H9 (cell line): ENCODE results near the gene SCN10A. TPM values are rescaled to one million over a fixed set of nuclear protein-coding genes. Genes with fewer than 3 reads are reported as not detected.
A peak's percentile ranks its signal among the peaks of the same experiment; 100 is the strongest.

Source experiments
- DNase-seq: peaks from one replicate; pipeline ENCODE4 v3.0.0-alpha.2; 2017
- H2AFZ ChIP-seq: one replicate; pipeline ENCODE4 v1.6.1; 2013; ENCODE audit warnings: mild to moderate bottlenecking, low read length, control low read depth, moderate library complexity
- H2AK5ac ChIP-seq: 2 replicates; pipeline ENCODE4 v1.6.1; 2013; ENCODE audit warnings: low read length, control low read depth, mixed read lengths; ENCODE audit not compliant: insufficient read length
- H2BK120ac ChIP-seq: one replicate; pipeline ENCODE4 v1.6.1; 2013; ENCODE audit warnings: low read depth, mild to moderate bottlenecking, low read length, control low read depth, inconsistent platforms; ENCODE audit not compliant: poor library complexity, severe bottlenecking
- H2BK12ac ChIP-seq: 2 replicates; pipeline ENCODE4 v1.6.1; 2013; ENCODE audit warnings: low read length, control low read depth, mixed read lengths, low read depth; ENCODE audit not compliant: insufficient read length
- H2BK15ac ChIP-seq: 2 replicates; pipeline ENCODE4 v1.6.1; 2013; ENCODE audit warnings: low read depth, low read length, control low read depth
- H2BK20ac ChIP-seq: one replicate; pipeline ENCODE4 v1.6.1; 2013; ENCODE audit warnings: low read depth, mild to moderate bottlenecking, low read length, control low read depth, inconsistent platforms; ENCODE audit not compliant: poor library complexity, severe bottlenecking
- H2BK5ac ChIP-seq: 2 replicates; pipeline ENCODE4 v1.6.1; 2013; ENCODE audit warnings: low read length, control low read depth, mixed read lengths; ENCODE audit not compliant: insufficient read length
- H3K14ac ChIP-seq: 2 replicates; pipeline ENCODE4 v1.6.1; 2013; ENCODE audit warnings: low read length, control low read depth; ENCODE audit not compliant: insufficient read depth
- H3K18ac ChIP-seq: 2 replicates; pipeline ENCODE4 v1.6.1; 2013; ENCODE audit warnings: low read depth, mild to moderate bottlenecking, mixed read lengths, low read length, control low read depth; ENCODE audit not compliant: insufficient read length
- H3K23ac ChIP-seq: 2 replicates; pipeline ENCODE4 v1.6.1; 2013; ENCODE audit warnings: low read length, control low read depth, mixed read lengths, low read depth; ENCODE audit not compliant: insufficient read length
- H3K23me2 ChIP-seq: 2 replicates; pipeline ENCODE4 v1.6.1; 2013; ENCODE audit warnings: low read depth, mild to moderate bottlenecking, mixed read lengths, low read length, control low read depth; ENCODE audit not compliant: insufficient read length, poor library complexity, severe bottlenecking
- H3K27ac ChIP-seq: 2 replicates; pipeline ENCODE4 v1.5.1; 2013; ENCODE audit warnings: low read length, control low read depth, mixed read lengths, low read depth; ENCODE audit not compliant: insufficient read length
- H3K27me3 ChIP-seq: 2 replicates; pipeline ENCODE4 v1.6.1; 2013; ENCODE audit warnings: low read length, control low read depth, inconsistent platforms; ENCODE audit not compliant: insufficient read depth
- H3K4ac ChIP-seq: 2 replicates; pipeline ENCODE4 v1.6.1; 2013; ENCODE audit warnings: low read depth, mild to moderate bottlenecking, control low read depth, inconsistent platforms, low read length, moderate library complexity
- H3K4me1 ChIP-seq: 2 replicates; pipeline ENCODE4 v1.6.1; 2013; ENCODE audit warnings: low read length, control low read depth, inconsistent platforms; ENCODE audit not compliant: insufficient read depth
- H3K4me2 ChIP-seq: 2 replicates; pipeline ENCODE4 v1.6.1; 2013; ENCODE audit warnings: low read length, control low read depth, mixed read lengths; ENCODE audit not compliant: insufficient read length, insufficient read depth
- H3K56ac ChIP-seq: 2 replicates; pipeline ENCODE4 v1.6.1; 2013; ENCODE audit warnings: low read depth, mild to moderate bottlenecking, mixed read lengths, low read length, control low read depth; ENCODE audit not compliant: insufficient read length
- H3K79me1 ChIP-seq: 2 replicates; pipeline ENCODE4 v1.6.1; 2013; ENCODE audit warnings: low read depth, mild to moderate bottlenecking, moderate library complexity, low read length, control low read depth, inconsistent platforms; ENCODE audit not compliant: insufficient read depth, poor library complexity, severe bottlenecking
- H3K79me2 ChIP-seq: 2 replicates; pipeline ENCODE4 v1.6.1; 2013; ENCODE audit warnings: low read length, control low read depth, inconsistent platforms; ENCODE audit not compliant: insufficient read depth
- H3K9ac ChIP-seq: 2 replicates; pipeline ENCODE4 v1.6.1; 2013; ENCODE audit warnings: low read length, control low read depth, mixed read lengths; ENCODE audit not compliant: insufficient read length; ENCODE audit errors: extremely low read depth
- H3K9me3 ChIP-seq: one replicate; pipeline ENCODE4 v1.6.1; 2013; ENCODE audit warnings: low read depth, low read length, inconsistent platforms; ENCODE audit not compliant: control insufficient read depth
- H3T11ph ChIP-seq: one replicate; pipeline ENCODE4 v1.6.1; 2013; ENCODE audit warnings: mild to moderate bottlenecking, low read length, control low read depth, inconsistent platforms
- H4K20me1 ChIP-seq: one replicate; pipeline ENCODE4 v1.6.1; 2013; ENCODE audit not compliant: control insufficient read depth, insufficient read length, insufficient read depth
- H4K5ac ChIP-seq: 2 replicates; pipeline ENCODE4 v1.6.1; 2013; ENCODE audit warnings: low read depth, mild to moderate bottlenecking, mixed read lengths, low read length, control low read depth; ENCODE audit not compliant: insufficient read length
- H4K8ac ChIP-seq: replicated peaks from 2 replicates; pipeline ENCODE4 v1.6.1; 2013; ENCODE audit warnings: low read length, control low read depth, mixed read lengths, low read depth; ENCODE audit not compliant: insufficient read length
- H4K91ac ChIP-seq: 2 replicates; pipeline ENCODE4 v1.6.1; 2013; ENCODE audit warnings: low read depth, mild to moderate bottlenecking, moderate library complexity, mixed read lengths, low read length, control low read depth; ENCODE audit not compliant: insufficient read length
- H3K27ac Mint-ChIP-seq, 3 experiments: 2 replicates in 2 of 3; 3 replicates in 1 of 3; pipeline ENCODE4 v1.8.0; 2020 to 2021; ENCODE audit warnings: mixed read lengths in 3 of 3, mild to moderate bottlenecking in 1 of 3, moderate library complexity in 1 of 3
- H3K27me3 Mint-ChIP-seq: 2 replicates; pipeline ENCODE4 v1.8.0; 2021; ENCODE audit warnings: low read depth, mild to moderate bottlenecking, moderate library complexity, mixed read lengths
- H3K36me3 Mint-ChIP-seq, 3 experiments: 2 replicates in 2 of 3; 3 replicates in 1 of 3; pipeline ENCODE4 v1.8.0; 2020 to 2021; ENCODE audit warnings: low read depth in 3 of 3, mixed read lengths in 3 of 3; ENCODE audit not compliant: insufficient read depth in 1 of 3
- H3K4me1 Mint-ChIP-seq, 2 experiments: 2 replicates each; pipeline ENCODE4 v1.8.0; 2020; ENCODE audit warnings: mixed read lengths in 2 of 2
- H3K4me3 Mint-ChIP-seq, 2 experiments: 2 replicates in 1 of 2; 3 replicates in 1 of 2; pipeline ENCODE4 v1.8.0; 2020 to 2021; ENCODE audit warnings: mild to moderate bottlenecking in 2 of 2, mixed read lengths in 2 of 2, moderate library complexity in 1 of 2
- H3K9me3 Mint-ChIP-seq, 2 experiments: 2 replicates in 1 of 2; 3 replicates in 1 of 2; pipeline ENCODE4 v1.8.0; 2020; ENCODE audit warnings: mild to moderate bottlenecking in 2 of 2, mixed read lengths in 2 of 2, moderate library complexity in 1 of 2
- WGBS: extraction: QIAGEN DNeasy Blood & Tissue Kit; methylation state at CpG from one replicate; pipeline ENCODE4 v1.1.7; 2013; ENCODE audit warnings: missing lambda C conversion rate, low lambda C conversion rate, mixed read lengths; ENCODE audit not compliant: insufficient read length; ENCODE audit errors: extremely low coverage; 5-methylcytosine and 5-hydroxymethylcytosine counted together
- total RNA-seq: library from RNA; stranded (reverse); gene quantifications from 2 replicates; pipeline ENCODE4 v1.2.1, GENCODE V29; 2021
- TF ChIP-seq, protein P1 (sequence below): fragments of 200-600 bp; sonication (generic); conservative IDR thresholded peaks from 3 replicates; pipeline ENCODE4 v1.8.0; 2021; ENCODE audit warnings: antibody characterized with exemption, mild to moderate bottlenecking

SCN10A gene
- total RNA-seq, 1 experiment from 2014 or later = not detected

DNA sequence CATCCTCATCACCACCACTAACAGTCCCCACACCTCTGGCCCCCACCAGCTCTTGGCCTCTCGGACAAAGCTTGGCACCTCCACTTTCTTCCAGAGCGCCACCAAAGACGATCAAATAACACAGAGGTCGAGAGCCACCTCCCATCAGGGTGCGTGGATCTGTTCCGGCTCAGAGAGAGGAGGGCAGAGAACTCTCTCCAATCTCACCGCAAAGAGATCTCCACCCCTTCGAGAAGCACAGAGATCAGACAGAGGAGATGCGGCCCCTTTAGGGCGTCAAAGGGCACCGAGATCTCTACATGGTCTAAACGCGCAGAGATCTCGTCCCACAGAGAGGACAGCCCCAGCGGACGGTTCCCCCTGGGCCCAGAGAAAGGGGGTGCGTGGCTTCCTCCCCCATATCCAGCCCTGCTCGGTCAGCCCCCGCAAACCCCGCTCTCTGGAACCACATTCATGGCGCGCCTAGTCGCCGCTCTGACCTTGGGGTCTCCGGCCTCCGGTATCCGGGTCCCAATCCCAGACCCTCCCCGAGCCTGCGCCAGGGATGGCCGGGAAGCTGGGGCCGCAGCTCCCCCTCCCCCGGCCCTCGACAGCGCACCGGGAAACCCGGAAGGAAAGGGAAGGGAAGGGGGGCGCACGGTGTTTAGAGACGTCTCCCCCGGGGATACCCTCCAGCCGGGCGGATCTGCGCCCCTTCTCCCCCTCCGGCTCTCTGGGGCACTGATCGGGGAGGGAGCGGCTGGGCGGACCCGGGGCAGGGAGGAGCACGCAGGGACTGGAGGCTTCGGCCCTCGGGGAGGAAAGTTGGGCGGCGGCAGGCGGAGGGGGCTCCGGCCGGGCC, 167.1 kb downstream of the SCN10A start:
- Histone ChIP-seq H4K8ac (no peak overlapping the region), H3K14ac (0 out of 2 replicates have a peak overlapping the region, but pooled peaks have one; percentile 16), H2AFZ (no peak overlapping the region), H3T11ph (no peak overlapping the region), H3K9ac (peak overlapping the region; percentile 17), H4K20me1 (no peaks in the 10 kb centered on the region), H3K27me3 (peaks cover 21% of the 10 kb centered on the region; the same call in 1 of the 2 replicates), H3K4ac (no peak overlapping the region), H3K79me2 (no peaks in the 10 kb centered on the region), H4K91ac (no peak overlapping the region), H2AK5ac (no peak overlapping the region), H2BK15ac (no peak overlapping the region), H3K79me1 (no peaks in the 10 kb centered on the region), H2BK20ac (no peak overlapping the region), H2BK12ac (no peak overlapping the region), H3K4me1 (no peaks in the 10 kb centered on the region), H3K4me2 (peak overlapping the region; percentile 78), H3K23ac (no peak overlapping the region), H4K5ac (no peak overlapping the region), H3K18ac (peak overlapping the region; percentile 36), H3K56ac (no peak overlapping the region), H3K23me2 (peaks cover 12% of the 10 kb centered on the region), H3K9me3 (no peaks in the 10 kb centered on the region), H3K27ac (no peak overlapping the region), H2BK5ac (no peak overlapping the region), H2BK120ac (no peak overlapping the region)
- H3K36me3 Mint-ChIP-seq = no peaks in the 10 kb centered on the region; a peak in 1 of 7 replicates
- WGBS = no CpG with 5 or more reads among the region's 56 CpGs
- peaks cover 10% of the 10 kb centered on the region in 2 experiments for H3K4me1 Mint-ChIP-seq
- H3K4me3 Mint-ChIP-seq = peak overlapping the region in 1 of 2 experiments; percentile 65; a peak in 3 of 5 replicates
- no peaks in the 10 kb centered on the region for H3K9me3 Mint-ChIP-seq
- peak; percentile 36 for DNase-seq
- H3K27ac Mint-ChIP-seq = no peak overlapping the region
- TF ChIP-seq, protein P1, sequence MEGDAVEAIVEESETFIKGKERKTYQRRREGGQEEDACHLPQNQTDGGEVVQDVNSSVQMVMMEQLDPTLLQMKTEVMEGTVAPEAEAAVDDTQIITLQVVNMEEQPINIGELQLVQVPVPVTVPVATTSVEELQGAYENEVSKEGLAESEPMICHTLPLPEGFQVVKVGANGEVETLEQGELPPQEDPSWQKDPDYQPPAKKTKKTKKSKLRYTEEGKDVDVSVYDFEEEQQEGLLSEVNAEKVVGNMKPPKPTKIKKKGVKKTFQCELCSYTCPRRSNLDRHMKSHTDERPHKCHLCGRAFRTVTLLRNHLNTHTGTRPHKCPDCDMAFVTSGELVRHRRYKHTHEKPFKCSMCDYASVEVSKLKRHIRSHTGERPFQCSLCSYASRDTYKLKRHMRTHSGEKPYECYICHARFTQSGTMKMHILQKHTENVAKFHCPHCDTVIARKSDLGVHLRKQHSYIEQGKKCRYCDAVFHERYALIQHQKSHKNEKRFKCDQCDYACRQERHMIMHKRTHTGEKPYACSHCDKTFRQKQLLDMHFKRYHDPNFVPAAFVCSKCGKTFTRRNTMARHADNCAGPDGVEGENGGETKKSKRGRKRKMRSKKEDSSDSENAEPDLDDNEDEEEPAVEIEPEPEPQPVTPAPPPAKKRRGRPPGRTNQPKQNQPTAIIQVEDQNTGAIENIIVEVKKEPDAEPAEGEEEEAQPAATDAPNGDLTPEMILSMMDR = no peak
- H3K27me3 Mint-ChIP-seq = peaks cover 4% of the 10 kb centered on the region
